ENCODE results near the gene CFAP61.

CFAP61 gene

GRCh38 chr20:20188647-20189046 is 136.3 kb downstream of the CFAP61 start:
- H3K9me3 ChIP-seq (ENCODE audit: control insufficient read depth in 2 of 2, low read length in 2 of 2): no peaks in the 10 kb centered on the region
- H3K4me1 ChIP-seq (ENCODE audit: control insufficient read depth in 2 of 2, insufficient read depth in 2 of 2, low read length in 2 of 2): no peaks in the 10 kb centered on the region
- no peak overlapping the region for H3K4me3 ChIP-seq (ENCODE audit: low read length in 2 of 2)
- no peaks in the 10 kb centered on the region for H3K27me3 ChIP-seq (ENCODE audit: control insufficient read depth in 2 of 2, insufficient read depth in 2 of 2, low read length in 2 of 2)
- no peaks in the 10 kb centered on the region for H3K36me3 ChIP-seq (ENCODE audit: control insufficient read depth in 2 of 2, insufficient read depth in 2 of 2, low read length in 2 of 2)
- H3K27ac ChIP-seq (ENCODE audit: low read depth in 2 of 2, low read length in 2 of 2): no peak overlapping the region
- no peak overlapping the region for H3K9ac ChIP-seq (ENCODE audit: low read depth in 1 of 2, low read length in 2 of 2)

DNA sequence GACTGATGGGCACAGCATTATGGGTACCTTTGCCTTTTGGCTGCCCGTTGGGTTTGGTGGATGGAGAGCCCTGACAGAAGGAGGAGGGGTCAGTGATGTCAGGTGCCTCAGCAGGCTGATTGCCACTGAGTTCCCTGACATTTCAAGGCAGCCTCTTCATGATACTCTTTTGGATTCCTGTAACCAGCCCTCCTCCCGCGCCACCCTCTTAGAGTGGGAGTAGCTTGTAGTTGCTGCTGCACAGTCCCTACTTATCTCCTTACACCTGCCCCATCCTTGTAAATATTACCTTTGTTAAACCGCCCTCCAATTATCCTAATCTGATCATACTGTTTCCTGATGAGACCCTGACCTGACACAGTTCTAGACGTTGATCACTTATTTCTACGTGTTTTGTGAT is 140.0 kb downstream of the CFAP61 start:
- H3K36me3 ChIP-seq (ENCODE audit: control insufficient read depth in 2 of 2, insufficient read depth in 2 of 2, low read length in 2 of 2): no peaks in the 10 kb centered on the region
- H3K9me3 ChIP-seq (ENCODE audit: control insufficient read depth in 2 of 2, low read length in 2 of 2): no peaks in the 10 kb centered on the region
- H3K27me3 ChIP-seq (ENCODE audit: control insufficient read depth in 2 of 2, insufficient read depth in 2 of 2, low read length in 2 of 2): peaks cover 0 to 2% of the 10 kb centered on the region in 2 donors
- no peak overlapping the region for H3K4me3 ChIP-seq (ENCODE audit: low read length in 2 of 2)
- no peak overlapping the region for H3K27ac ChIP-seq (ENCODE audit: low read depth in 2 of 2, low read length in 2 of 2)
- no peak overlapping the region for H3K9ac ChIP-seq (ENCODE audit: low read depth in 1 of 2, low read length in 2 of 2)
- H3K4me1 ChIP-seq (ENCODE audit: control insufficient read depth in 2 of 2, insufficient read depth in 2 of 2, low read length in 2 of 2): no peaks in the 10 kb centered on the region

GRCh38 chr20:20195021-20195705 is 142.8 kb downstream of the CFAP61 start:
- H3K9ac ChIP-seq (ENCODE audit: low read depth in 1 of 2, low read length in 2 of 2): no peak overlapping the region
- H3K4me3 ChIP-seq (ENCODE audit: low read length in 2 of 2): no peak overlapping the region
- H3K27ac ChIP-seq (ENCODE audit: low read depth in 2 of 2, low read length in 2 of 2): no peak overlapping the region
- H3K36me3 ChIP-seq (ENCODE audit: control insufficient read depth in 2 of 2, insufficient read depth in 2 of 2, low read length in 2 of 2): no peaks in the 10 kb centered on the region
- H3K9me3 ChIP-seq (ENCODE audit: control insufficient read depth in 2 of 2, low read length in 2 of 2): no peaks in the 10 kb centered on the region
- no peaks in the 10 kb centered on the region for H3K4me1 ChIP-seq (ENCODE audit: control insufficient read depth in 2 of 2, insufficient read depth in 2 of 2, low read length in 2 of 2)
- peaks cover 0 to 2% of the 10 kb centered on the region in 2 donors for H3K27me3 ChIP-seq (ENCODE audit: control insufficient read depth in 2 of 2, insufficient read depth in 2 of 2, low read length in 2 of 2)

GRCh38 chr20:20196610-20197009 is 144.3 kb downstream of the CFAP61 start:
- peaks cover 0 to 2% of the 10 kb centered on the region in 2 donors for H3K27me3 ChIP-seq (ENCODE audit: control insufficient read depth in 2 of 2, insufficient read depth in 2 of 2, low read length in 2 of 2)
- H3K4me3 ChIP-seq (ENCODE audit: low read length in 2 of 2): no peak overlapping the region
- H3K9me3 ChIP-seq (ENCODE audit: control insufficient read depth in 2 of 2, low read length in 2 of 2): no peaks in the 10 kb centered on the region
- H3K36me3 ChIP-seq (ENCODE audit: control insufficient read depth in 2 of 2, insufficient read depth in 2 of 2, low read length in 2 of 2): no peaks in the 10 kb centered on the region
- H3K9ac ChIP-seq (ENCODE audit: low read depth in 1 of 2, low read length in 2 of 2): no peak overlapping the region
- no peaks in the 10 kb centered on the region for H3K4me1 ChIP-seq (ENCODE audit: control insufficient read depth in 2 of 2, insufficient read depth in 2 of 2, low read length in 2 of 2)
- no peak overlapping the region for H3K27ac ChIP-seq (ENCODE audit: low read depth in 2 of 2, low read length in 2 of 2)

GRCh38 chr20:20198011-20198410 is 145.7 kb downstream of the CFAP61 start:
- Histone ChIP-seq H3K9me3 (ENCODE audit: control insufficient read depth in 2 of 2, low read length in 2 of 2) (no peaks in the 10 kb centered on the region), H3K27ac (ENCODE audit: low read depth in 2 of 2, low read length in 2 of 2) (no peak overlapping the region), H3K27me3 (ENCODE audit: control insufficient read depth in 2 of 2, insufficient read depth in 2 of 2, low read length in 2 of 2) (peaks cover 0 to 2% of the 10 kb centered on the region in 2 donors), H3K4me3 (ENCODE audit: low read length in 2 of 2) (no peak overlapping the region), H3K9ac (ENCODE audit: low read depth in 1 of 2, low read length in 2 of 2) (no peak overlapping the region), H3K4me1 (ENCODE audit: control insufficient read depth in 2 of 2, insufficient read depth in 2 of 2, low read length in 2 of 2) (no peaks in the 10 kb centered on the region), H3K36me3 (ENCODE audit: control insufficient read depth in 2 of 2, insufficient read depth in 2 of 2, low read length in 2 of 2) (no peaks in the 10 kb centered on the region)

- Histone ChIP-seq H3K4me3 (ENCODE audit: low read length in 2 of 2) (no peak overlapping the region), H3K27me3 (ENCODE audit: control insufficient read depth in 2 of 2, insufficient read depth in 2 of 2, low read length in 2 of 2) (peaks cover 0 to 2% of the 10 kb centered on the region in 2 donors), H3K27ac (ENCODE audit: low read depth in 2 of 2, low read length in 2 of 2) (no peak overlapping the region), H3K36me3 (ENCODE audit: control insufficient read depth in 2 of 2, insufficient read depth in 2 of 2, low read length in 2 of 2) (no peaks in the 10 kb centered on the region), H3K9ac (ENCODE audit: low read depth in 1 of 2, low read length in 2 of 2) (no peak overlapping the region), H3K9me3 (ENCODE audit: control insufficient read depth in 2 of 2, low read length in 2 of 2) (no peaks in the 10 kb centered on the region), H3K4me1 (ENCODE audit: control insufficient read depth in 2 of 2, insufficient read depth in 2 of 2, low read length in 2 of 2) (no peaks in the 10 kb centered on the region)
Observed at GRCh38 chr20:20199361-20200160, 147.2 kb downstream of the CFAP61 start.

DNA sequence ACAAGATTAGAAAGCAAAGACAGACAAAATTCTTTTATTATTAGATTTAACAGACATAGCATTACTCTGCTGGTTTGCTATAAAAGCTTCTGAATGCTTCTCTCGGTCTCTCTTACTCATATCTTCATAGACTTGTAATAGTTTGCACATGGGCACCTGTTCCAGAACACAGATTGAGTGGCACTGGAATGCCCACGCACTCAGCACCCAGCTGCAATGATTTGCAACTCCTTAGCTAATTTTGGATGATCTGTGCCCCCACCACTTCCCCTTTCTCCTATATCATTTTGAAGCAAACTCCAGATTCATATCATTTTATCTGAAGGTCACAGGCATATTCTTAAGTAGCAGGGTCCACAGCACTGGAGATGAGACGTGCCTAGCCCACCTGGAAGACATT is 148.8 kb downstream of the CFAP61 start:
- no peaks in the 10 kb centered on the region for H3K9me3 ChIP-seq (ENCODE audit: control insufficient read depth in 2 of 2, low read length in 2 of 2)
- no peak overlapping the region for H3K4me3 ChIP-seq (ENCODE audit: low read length in 2 of 2)
- no peaks in the 10 kb centered on the region for H3K4me1 ChIP-seq (ENCODE audit: control insufficient read depth in 2 of 2, insufficient read depth in 2 of 2, low read length in 2 of 2)
- H3K27me3 ChIP-seq (ENCODE audit: control insufficient read depth in 2 of 2, insufficient read depth in 2 of 2, low read length in 2 of 2): peaks cover 0 to 2% of the 10 kb centered on the region in 2 donors
- no peaks in the 10 kb centered on the region for H3K36me3 ChIP-seq (ENCODE audit: control insufficient read depth in 2 of 2, insufficient read depth in 2 of 2, low read length in 2 of 2)
- no peak overlapping the region for H3K27ac ChIP-seq (ENCODE audit: low read depth in 2 of 2, low read length in 2 of 2)
- no peak overlapping the region for H3K9ac ChIP-seq (ENCODE audit: low read depth in 1 of 2, low read length in 2 of 2)

- peaks cover 0 to 2% of the 10 kb centered on the region in 2 donors for H3K27me3 ChIP-seq (ENCODE audit: control insufficient read depth in 2 of 2, insufficient read depth in 2 of 2, low read length in 2 of 2)
- no peaks in the 10 kb centered on the region for H3K4me1 ChIP-seq (ENCODE audit: control insufficient read depth in 2 of 2, insufficient read depth in 2 of 2, low read length in 2 of 2)
- H3K27ac ChIP-seq (ENCODE audit: low read depth in 2 of 2, low read length in 2 of 2): no peak overlapping the region
- no peak overlapping the region for H3K9ac ChIP-seq (ENCODE audit: low read depth in 1 of 2, low read length in 2 of 2)
- H3K36me3 ChIP-seq (ENCODE audit: control insufficient read depth in 2 of 2, insufficient read depth in 2 of 2, low read length in 2 of 2): no peaks in the 10 kb centered on the region
- H3K9me3 ChIP-seq (ENCODE audit: control insufficient read depth in 2 of 2, low read length in 2 of 2): no peaks in the 10 kb centered on the region
- H3K4me3 ChIP-seq (ENCODE audit: low read length in 2 of 2): no peak overlapping the region
Observed at GRCh38 chr20:20201639-20202038, 149.3 kb downstream of the CFAP61 start.

- Histone ChIP-seq H3K4me3 (ENCODE audit: low read length in 2 of 2) (no peak overlapping the region), H3K9me3 (ENCODE audit: control insufficient read depth in 2 of 2, low read length in 2 of 2) (no peaks in the 10 kb centered on the region), H3K36me3 (ENCODE audit: control insufficient read depth in 2 of 2, insufficient read depth in 2 of 2, low read length in 2 of 2) (no peaks in the 10 kb centered on the region), H3K27ac (ENCODE audit: low read depth in 2 of 2, low read length in 2 of 2) (no peak overlapping the region), H3K4me1 (ENCODE audit: control insufficient read depth in 2 of 2, insufficient read depth in 2 of 2, low read length in 2 of 2) (no peaks in the 10 kb centered on the region), H3K9ac (ENCODE audit: low read depth in 1 of 2, low read length in 2 of 2) (no peak overlapping the region), H3K27me3 (ENCODE audit: control insufficient read depth in 2 of 2, insufficient read depth in 2 of 2, low read length in 2 of 2) (no peaks in the 10 kb centered on the region)
Observed at GRCh38 chr20:20202768-20203167, 150.4 kb downstream of the CFAP61 start.

- no peaks in the 10 kb centered on the region for H3K4me1 ChIP-seq (ENCODE audit: control insufficient read depth in 2 of 2, insufficient read depth in 2 of 2, low read length in 2 of 2)
- H3K27me3 ChIP-seq (ENCODE audit: control insufficient read depth in 2 of 2, insufficient read depth in 2 of 2, low read length in 2 of 2): no peaks in the 10 kb centered on the region
- H3K36me3 ChIP-seq (ENCODE audit: control insufficient read depth in 2 of 2, insufficient read depth in 2 of 2, low read length in 2 of 2): no peaks in the 10 kb centered on the region
- H3K4me3 ChIP-seq (ENCODE audit: low read length in 2 of 2): no peak overlapping the region
- no peak overlapping the region for H3K9ac ChIP-seq (ENCODE audit: low read depth in 1 of 2, low read length in 2 of 2)
- H3K9me3 ChIP-seq (ENCODE audit: control insufficient read depth in 2 of 2, low read length in 2 of 2): no peaks in the 10 kb centered on the region
- H3K27ac ChIP-seq (ENCODE audit: low read depth in 2 of 2, low read length in 2 of 2): no peak overlapping the region
Observed at GRCh38 chr20:20203784-20204183, 151.5 kb downstream of the CFAP61 start.

Measured in mucosa of rectum (tissue), 2 donors.